Fibroblast of lung (primary cell): ENCODE results near the gene PPP2R2D.

ENCODE experiments used
- EZH2 ChIP-seq: IDR thresholded peaks from 2 replicates; pipeline ENCODE4 v1.5.1; 2012; ENCODE audit warnings: low read length, control low read depth, mild to moderate bottlenecking; ENCODE audit errors: missing control alignments
- TF ChIP-seq, protein P1 (sequence below), 2 donors: IDR thresholded peaks in 1 of 2; conservative IDR thresholded peaks in 1 of 2; 1 replicate in 1 of 2; 2 replicates in 1 of 2; pipeline ENCODE4 v1.5.1; 2011 to 2012; ENCODE audit warnings: low read length in 2 of 2, control low read depth in 1 of 2, inconsistent platforms in 1 of 2, low read depth in 1 of 2, mild to moderate bottlenecking in 1 of 2

DNA sequence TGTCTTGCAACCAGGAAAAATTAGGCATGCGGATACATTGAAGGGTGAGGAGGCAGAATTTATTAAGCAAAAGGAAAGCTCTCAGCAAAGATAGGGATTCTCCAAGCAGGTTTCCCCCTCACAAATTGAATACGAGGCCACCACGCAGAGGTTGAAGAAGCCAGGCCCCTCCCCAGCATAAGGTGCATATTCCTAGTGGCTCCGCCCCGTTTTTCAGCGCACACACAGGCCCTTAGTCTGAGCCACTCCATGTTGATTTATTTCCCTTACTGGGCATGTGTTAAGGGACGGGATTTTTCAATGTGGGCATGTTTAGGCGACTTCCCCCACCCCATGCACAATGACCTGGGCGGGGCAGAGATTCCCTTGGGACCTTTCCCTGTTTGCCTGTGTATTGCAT is 24.9 kb downstream of the PPP2R2D start:
- TF ChIP-seq, protein P1, sequence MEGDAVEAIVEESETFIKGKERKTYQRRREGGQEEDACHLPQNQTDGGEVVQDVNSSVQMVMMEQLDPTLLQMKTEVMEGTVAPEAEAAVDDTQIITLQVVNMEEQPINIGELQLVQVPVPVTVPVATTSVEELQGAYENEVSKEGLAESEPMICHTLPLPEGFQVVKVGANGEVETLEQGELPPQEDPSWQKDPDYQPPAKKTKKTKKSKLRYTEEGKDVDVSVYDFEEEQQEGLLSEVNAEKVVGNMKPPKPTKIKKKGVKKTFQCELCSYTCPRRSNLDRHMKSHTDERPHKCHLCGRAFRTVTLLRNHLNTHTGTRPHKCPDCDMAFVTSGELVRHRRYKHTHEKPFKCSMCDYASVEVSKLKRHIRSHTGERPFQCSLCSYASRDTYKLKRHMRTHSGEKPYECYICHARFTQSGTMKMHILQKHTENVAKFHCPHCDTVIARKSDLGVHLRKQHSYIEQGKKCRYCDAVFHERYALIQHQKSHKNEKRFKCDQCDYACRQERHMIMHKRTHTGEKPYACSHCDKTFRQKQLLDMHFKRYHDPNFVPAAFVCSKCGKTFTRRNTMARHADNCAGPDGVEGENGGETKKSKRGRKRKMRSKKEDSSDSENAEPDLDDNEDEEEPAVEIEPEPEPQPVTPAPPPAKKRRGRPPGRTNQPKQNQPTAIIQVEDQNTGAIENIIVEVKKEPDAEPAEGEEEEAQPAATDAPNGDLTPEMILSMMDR (conservative IDR thresholded peaks at IDR 0.05 in 1 of 2, IDR thresholded peaks at IDR 0.05 in 1 of 2; ENCODE audit: low read depth in 1 of 2, low read length in 2 of 2) = no peak
- TF ChIP-seq EZH2 = no peak
